Suprapubic skin (tissue), 3 donors: ENCODE measurements around the gene RUNDC3A.

Experiments used
- POLR2A ChIP-seq, 2 donors: fragments of 450-650 bp; IDR thresholded peaks; one replicate each; pipeline ENCODE4 v1.6.1; 2017; ENCODE audit warnings: antibody characterized with exemption in 2 of 2, mild to moderate bottlenecking in 2 of 2, moderate library complexity in 2 of 2
- TF ChIP-seq, protein P1 (sequence below), 2 donors: fragments of 200-600 bp in 1 of 2; fragments of 450-650 bp in 1 of 2; sonication (generic) in 1 of 2; IDR thresholded peaks; one replicate each; pipeline ENCODE4 v1.5.1; 2016 to 2019; ENCODE audit warnings: antibody characterized with exemption in 2 of 2, mild to moderate bottlenecking in 1 of 2, moderate library complexity in 1 of 2

DNA sequence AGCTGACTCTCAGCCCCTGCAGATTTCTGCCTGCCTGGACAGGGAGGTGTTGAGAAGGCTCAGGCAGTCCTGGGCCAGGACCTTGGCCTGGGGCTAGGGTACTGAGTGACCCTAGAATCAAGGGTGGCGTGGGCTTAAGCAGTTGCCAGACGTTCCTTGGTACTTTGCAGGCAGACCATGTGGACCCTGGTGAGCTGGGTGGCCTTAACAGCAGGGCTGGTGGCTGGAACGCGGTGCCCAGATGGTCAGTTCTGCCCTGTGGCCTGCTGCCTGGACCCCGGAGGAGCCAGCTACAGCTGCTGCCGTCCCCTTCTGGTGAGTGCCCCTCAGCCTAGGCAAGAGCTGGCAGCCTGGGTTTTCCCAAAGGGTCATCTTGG lies 40.6 kb downstream of the RUNDC3A start:
- no peak for TF ChIP-seq POLR2A (IDR thresholded peaks at IDR 0.05)
- TF ChIP-seq, protein P1, sequence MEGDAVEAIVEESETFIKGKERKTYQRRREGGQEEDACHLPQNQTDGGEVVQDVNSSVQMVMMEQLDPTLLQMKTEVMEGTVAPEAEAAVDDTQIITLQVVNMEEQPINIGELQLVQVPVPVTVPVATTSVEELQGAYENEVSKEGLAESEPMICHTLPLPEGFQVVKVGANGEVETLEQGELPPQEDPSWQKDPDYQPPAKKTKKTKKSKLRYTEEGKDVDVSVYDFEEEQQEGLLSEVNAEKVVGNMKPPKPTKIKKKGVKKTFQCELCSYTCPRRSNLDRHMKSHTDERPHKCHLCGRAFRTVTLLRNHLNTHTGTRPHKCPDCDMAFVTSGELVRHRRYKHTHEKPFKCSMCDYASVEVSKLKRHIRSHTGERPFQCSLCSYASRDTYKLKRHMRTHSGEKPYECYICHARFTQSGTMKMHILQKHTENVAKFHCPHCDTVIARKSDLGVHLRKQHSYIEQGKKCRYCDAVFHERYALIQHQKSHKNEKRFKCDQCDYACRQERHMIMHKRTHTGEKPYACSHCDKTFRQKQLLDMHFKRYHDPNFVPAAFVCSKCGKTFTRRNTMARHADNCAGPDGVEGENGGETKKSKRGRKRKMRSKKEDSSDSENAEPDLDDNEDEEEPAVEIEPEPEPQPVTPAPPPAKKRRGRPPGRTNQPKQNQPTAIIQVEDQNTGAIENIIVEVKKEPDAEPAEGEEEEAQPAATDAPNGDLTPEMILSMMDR (IDR thresholded peaks at IDR 0.05): no peak
